ENCODE data around the gene RDM1.

RDM1 gene

GRCh38 chr17:35934760-35935159, 4.2 kb upstream of the RDM1 start:
- DNase-seq (ENCODE audit: low spot score), result no peak

GRCh38 chr17:35932586-35932985, 2.0 kb upstream of the RDM1 start:
- DNase-seq (ENCODE audit: low spot score), result no peak

- DNase-seq (ENCODE audit: low spot score), result no peak
Measured at GRCh38 chr17:35931794-35932425, 1.3 kb upstream of the RDM1 start.

- DNase-seq (ENCODE audit: low spot score), result no peak
Measured at GRCh38 chr17:35927714-35928113, 2.9 kb downstream of the RDM1 start.

GRCh38 chr17:35923609-35924114, 6.9 kb downstream of the RDM1 start:
- DNase-seq (ENCODE audit: low spot score), result no peak

- DNase-seq (ENCODE audit: low spot score), result no peak
Measured at GRCh38 chr17:35920229-35920628, 10.3 kb downstream of the RDM1 start.

- no peak for DNase-seq (ENCODE audit: low spot score)
Measured at GRCh38 chr17:35918665-35919064, 11.9 kb downstream of the RDM1 start.

- DNase-seq (ENCODE audit: low spot score), result no peak
Measured at GRCh38 chr17:35917519-35918213, 12.9 kb downstream of the RDM1 start.

- DNase-seq (ENCODE audit: low spot score), result no peak
Measured at GRCh38 chr17:35915153-35915964, 15.2 kb downstream of the RDM1 start.

GRCh38 chr17:35914354-35914753, 16.2 kb downstream of the RDM1 start:
- DNase-seq (ENCODE audit: low spot score), result no peak

GRCh38 chr17:35913609-35914008, 17.0 kb downstream of the RDM1 start:
- DNase-seq (ENCODE audit: low spot score), result no peak

- no peak for DNase-seq (ENCODE audit: low spot score)
Measured at GRCh38 chr17:35912942-35913341, 17.6 kb downstream of the RDM1 start.

GRCh38 chr17:35912339-35912912, 18.1 kb downstream of the RDM1 start:
- DNase-seq (ENCODE audit: low spot score), result no peak

- no peak for DNase-seq (ENCODE audit: low spot score)
Measured at GRCh38 chr17:35909408-35909807, 21.2 kb downstream of the RDM1 start.

- no peak for DNase-seq (ENCODE audit: low spot score)
Measured at GRCh38 chr17:35907691-35908090, 22.9 kb downstream of the RDM1 start.

- no peak for DNase-seq (ENCODE audit: low spot score)
Measured at GRCh38 chr17:35906926-35907637, 23.5 kb downstream of the RDM1 start.

- DNase-seq (ENCODE audit: low spot score), result no peak
Measured at GRCh38 chr17:35906191-35906925, 24.2 kb downstream of the RDM1 start.

- DNase-seq (ENCODE audit: low spot score), result no peak
Measured at GRCh38 chr17:35903451-35903850, 27.1 kb downstream of the RDM1 start.

- DNase-seq (ENCODE audit: low spot score), result no peak
Measured at GRCh38 chr17:35901631-35902175, 28.9 kb downstream of the RDM1 start.

GRCh38 chr17:35900708-35901480, 29.7 kb downstream of the RDM1 start:
- no peak for DNase-seq (ENCODE audit: low spot score)

All from SK-N-DZ (cell line).